SU-DHL-6 (cell line): ENCODE results near the gene STOML1.

ENCODE experiments used
- H2AFZ ChIP-seq: fragments of 200-600 bp; sonication (generic); 2 replicates; pipeline ENCODE4 v1.6.1; 2014; ENCODE audit warnings: low read depth, mild to moderate bottlenecking, moderate library complexity, mixed read lengths, antibody characterized with exemption, low read length; ENCODE audit not compliant: severe bottlenecking
- H3F3A ChIP-seq: fragments of 200-600 bp; shearing (Covaris generic); 2 replicates; pipeline ENCODE4 v1.6.0; 2016; ENCODE audit warnings: antibody characterized with exemption, mild to moderate bottlenecking; ENCODE audit not compliant: insufficient read depth
- H3K27ac ChIP-seq: fragments of 200-600 bp; sonication (generic); 2 replicates; pipeline ENCODE4 v1.5.1; 2016; ENCODE audit warnings: low read depth, mild to moderate bottlenecking, low read length, moderate library complexity, mixed read lengths
- H3K27me3 ChIP-seq: fragments of 200-600 bp; sonication (generic), shearing (Covaris generic); 2 replicates; pipeline ENCODE4 v1.6.0; 2014; ENCODE audit warnings: mild to moderate bottlenecking, low read length
- H3K36me3 ChIP-seq: fragments of 200-600 bp; sonication (generic); 2 replicates; pipeline ENCODE4 v1.6.1; 2014; ENCODE audit warnings: mild to moderate bottlenecking, low read length, mixed read lengths
- H3K4me2 ChIP-seq: fragments of 300-600, 200-600 bp; shearing (Covaris generic), sonication (generic); 2 replicates; pipeline ENCODE4 v1.6.0; 2014; ENCODE audit warnings: low read length, low read depth, mild to moderate bottlenecking; ENCODE audit not compliant: poor library complexity, severe bottlenecking
- H3K4me3 ChIP-seq: fragments of 200-600 bp; sonication (generic); 2 replicates; pipeline ENCODE4 v1.5.1; 2014; ENCODE audit warnings: antibody characterized with exemption, low read length, mild to moderate bottlenecking, mixed read lengths; ENCODE audit not compliant: insufficient read depth, poor library complexity, severe bottlenecking
- H3K79me2 ChIP-seq: fragments of 200-600 bp; sonication (generic); 2 replicates; pipeline ENCODE4 v1.6.1; 2014; ENCODE audit warnings: mild to moderate bottlenecking, low read length, moderate library complexity; ENCODE audit not compliant: insufficient read depth
- H3K9ac ChIP-seq: fragments of 200-600 bp; sonication (generic); 2 replicates; pipeline ENCODE4 v1.7.0; 2014; ENCODE audit warnings: mild to moderate bottlenecking, low read length
- H3K9me2 ChIP-seq: fragments of 200-600 bp; sonication (generic); replicated peaks from 2 replicates; pipeline ENCODE4 v1.6.1; 2014; ENCODE audit warnings: low read length; ENCODE audit not compliant: insufficient read depth
- H3K9me3 ChIP-seq: fragments of 200-600 bp; sonication (generic); 2 replicates; pipeline ENCODE4 v1.6.1; 2014; ENCODE audit warnings: low read length, mixed read lengths; ENCODE audit not compliant: insufficient read depth
- H4K20me1 ChIP-seq: fragments of 200-600 bp; sonication (generic); 2 replicates; pipeline ENCODE4 v1.6.1; 2014; ENCODE audit warnings: low read depth, mild to moderate bottlenecking, antibody characterized with exemption, low read length, moderate library complexity, mixed read lengths
- CTCF ChIP-seq: fragments of 200-600 bp; sonication (generic); IDR thresholded peaks from one replicate; pipeline ENCODE4 v1.5.1; 2017; ENCODE audit warnings: antibody characterized with exemption, mild to moderate bottlenecking, low read length, moderate library complexity; ENCODE audit not compliant: insufficient read depth, poor library complexity, severe bottlenecking
- EZH2phosphoT487 ChIP-seq: fragments of 200-600 bp; sonication (generic), shearing (Covaris generic); conservative IDR thresholded peaks from 2 replicates; pipeline ENCODE4 v1.6.1; 2018; ENCODE audit warnings: mild to moderate bottlenecking, antibody characterized with exemption, low read length, moderate library complexity, mixed read lengths

STOML1 gene

GRCh38 chr15:73986776-73987056 is 5.4 kb downstream of the STOML1 start:
- Histone ChIP-seq H3K4me3 (no peak overlapping the region), H3K36me3 (no peaks in the 10 kb centered on the region), H2AFZ (no peak overlapping the region), H3K9ac (no peak overlapping the region), H3K4me2 (no peak overlapping the region), H4K20me1 (no peaks in the 10 kb centered on the region), H3K27ac (no peak overlapping the region), H3K9me3 (no peaks in the 10 kb centered on the region), H3K27me3 (no peaks in the 10 kb centered on the region), H3F3A (no peaks in the 10 kb centered on the region), H3K9me2 (no peaks in the 10 kb centered on the region), H3K79me2 (no peaks in the 10 kb centered on the region)
- TF ChIP-seq EZH2phosphoT487: no peak
- no peak for TF ChIP-seq CTCF

- Histone ChIP-seq H3K4me2 (no peak overlapping the region), H4K20me1 (no peaks in the 10 kb centered on the region), H3K27ac (no peak overlapping the region), H3K36me3 (no peaks in the 10 kb centered on the region), H3K9me2 (no peaks in the 10 kb centered on the region), H3F3A (no peaks in the 10 kb centered on the region), H3K4me3 (no peak overlapping the region), H3K9ac (no peak overlapping the region), H2AFZ (no peak overlapping the region), H3K9me3 (no peaks in the 10 kb centered on the region), H3K27me3 (no peaks in the 10 kb centered on the region), H3K79me2 (no peaks in the 10 kb centered on the region)
- no peak for TF ChIP-seq CTCF
- no peak for TF ChIP-seq EZH2phosphoT487
Observed at GRCh38 chr15:73986055-73986775, 5.9 kb downstream of the STOML1 start.

- TF ChIP-seq CTCF (no peak), EZH2phosphoT487 (no peak)
- Histone ChIP-seq H3K9me3 (no peaks in the 10 kb centered on the region), H3K4me2 (no peak overlapping the region), H3K36me3 (no peaks in the 10 kb centered on the region), H4K20me1 (no peaks in the 10 kb centered on the region), H3F3A (no peaks in the 10 kb centered on the region), H3K9me2 (no peaks in the 10 kb centered on the region), H3K27me3 (no peaks in the 10 kb centered on the region), H3K27ac (no peak overlapping the region), H3K9ac (no peak overlapping the region), H2AFZ (no peak overlapping the region), H3K79me2 (no peaks in the 10 kb centered on the region), H3K4me3 (no peak overlapping the region)
Observed at GRCh38 chr15:73985101-73985873, 6.8 kb downstream of the STOML1 start.
